ENCODE measurements around the gene HDGF. TPM values are rescaled to one million over a fixed set of nuclear protein-coding genes. Genes with fewer than 3 reads are reported as not detected.

The HDGF gene
- total RNA-seq, 1 donor from 2014 or later, result 185 TPM

Other genes starting within 250 kb of the HDGF start
- 0.56 TPM for gene IQGAP3, start 179.1 kb downstream of the HDGF start, total RNA-seq
- not detected for gene TTC24, start 172.0 kb downstream of the HDGF start, total RNA-seq
- gene NAXE, start 159.9 kb downstream of the HDGF start, total RNA-seq, result 115 TPM
- 15.9 TPM for gene GPATCH4, start 150.2 kb downstream of the HDGF start, total RNA-seq
- gene HAPLN2, start 132.3 kb downstream of the HDGF start, total RNA-seq, result 1.6 TPM
- 0.46 TPM for gene BCAN, start 109.6 kb downstream of the HDGF start, total RNA-seq
- gene NES, start 74.3 kb downstream of the HDGF start, total RNA-seq, result 103 TPM
- 0.59 TPM for gene CRABP2, start 46.1 kb downstream of the HDGF start, total RNA-seq
- 14.4 TPM for gene METTL25B, start 23.2 kb downstream of the HDGF start, total RNA-seq
- 12.3 TPM for gene ISG20L2, start 22.9 kb downstream of the HDGF start, total RNA-seq
- gene MRPL24, start 10.6 kb downstream of the HDGF start, total RNA-seq, result 99.8 TPM
- 39.4 TPM for gene PRCC, start 15.9 kb upstream of the HDGF start, total RNA-seq
- 1.1 TPM for gene SH2D2A, start 65.2 kb upstream of the HDGF start, total RNA-seq
- 0.40 TPM for gene INSRR, start 107.4 kb upstream of the HDGF start, total RNA-seq
- gene NTRK1, start 109.2 kb upstream of the HDGF start, total RNA-seq, result 2.5 TPM
- gene PEAR1, start 142.0 kb upstream of the HDGF start, total RNA-seq, result 6.7 TPM
- not detected for gene LRRC71, start 169.0 kb upstream of the HDGF start, total RNA-seq

Measured in Right ventricle myocardium superior (tissue), 1 donor.